Right lobe of liver (tissue), 6 donors: ENCODE results near the gene TMED8. TPM values are rescaled to one million over a fixed set of nuclear protein-coding genes. Genes with fewer than 3 reads are reported as not detected.

Source experiments
- ATAC-seq, 4 donors: fragments of 200-7000 bp; cut with Tn5 transposase; one replicate each; pipeline ENCODE4 v1.9.1; 2020; ENCODE audit warnings: mild to moderate bottlenecking in 4 of 4, moderate library complexity in 4 of 4
- DNase-seq, 3 donors: peaks; one replicate each; pipeline ENCODE4 v3.0.0-alpha.2; 2020
- H3K27ac ChIP-seq, 3 donors: fragments of 200-600 bp; one replicate each; pipeline ENCODE4 v1.8.0; 2022
- H3K27me3 ChIP-seq, 2 donors: fragments of 200-600 bp; one replicate each; pipeline ENCODE4 v1.8.0; 2022
- H3K36me3 ChIP-seq, 4 donors: fragments of 200-600 bp; sonication (generic) in 1 of 4; one replicate each; pipeline versions ENCODE4 v1.5.1 to v1.8.0; 2017 to 2022; ENCODE audit warnings: control low read depth in 1 of 4
- H3K4me1 ChIP-seq, 4 donors: fragments of 200-600 bp; sonication (generic) in 1 of 4; one replicate each; pipeline versions ENCODE4 v1.5.1 to v1.8.0; 2017 to 2022; ENCODE audit warnings: control low read depth in 1 of 4
- H3K4me3 ChIP-seq, 3 donors: fragments of 200-600 bp; one replicate each; pipeline ENCODE4 v1.8.0; 2022
- H3K9me3 ChIP-seq, 4 donors: fragments of 200-600 bp; sonication (generic) in 1 of 4; one replicate each; pipeline versions ENCODE4 v1.5.1 to v1.8.0; 2017 to 2022; ENCODE audit warnings: control low read depth in 1 of 4
- POLR2A ChIP-seq: fragments of 450-650 bp; IDR thresholded peaks from one replicate; pipeline ENCODE4 v1.6.1; 2017; ENCODE audit warnings: antibody characterized with exemption, mild to moderate bottlenecking
- WGBS: methylation state at CpG from one replicate; pipeline ENCODE4 v1.1.6; 2018; ENCODE audit warnings: low coverage, low lambda C conversion rate; ENCODE audit not compliant: insufficient coverage; ENCODE audit errors: missing lambda C conversion rate; 5-methylcytosine and 5-hydroxymethylcytosine counted together
- intact Hi-C, 2 donors: fragments of 100-400 bp; cut with DNase I; formaldehyde crosslinking; loops; one replicate each; pipeline versions ENCODE4 v1.11.2 to v1.14.1; 2022
- total RNA-seq, 6 experiments: library from RNA; depleted of rRNA in 2 of 6; stranded (reverse); fragments of >200 nt in 2 of 6; fragmentation: NEBNext Ultra II Directional in 3 of 6; extraction: Animal tissue kit (Norgen Biotek cat#: 25700) in 3 of 6; gene quantifications; one replicate each; pipeline versions ENCODE4 v1.1.0 to v1.2.4, GENCODE V29; 2016 to 2023
- TF ChIP-seq, protein P1 (sequence below), 4 donors: fragments of 200-600 bp in 3 of 4; fragments of 450-650 bp in 1 of 4; IDR thresholded peaks; one replicate each; pipeline versions ENCODE4 v1.5.1 to v1.8.0; 2016 to 2022; ENCODE audit warnings: antibody characterized with exemption in 4 of 4, mild to moderate bottlenecking in 2 of 4
- donor health status: DM: no; HTN: yes; CAD: no.
- donor health status: DM: no; HTN: no; CAD: no.
- donor health status: DM: no; HTN: no; CAD: no.
- donor health status: DM: no; HTN: yes; CAD: no.
- donor health status: DM: no; HTN: yes; CAD: no.

The TMED8 gene
- total RNA-seq, 6 experiments from 2014 or later = 2.5 to 4.4 (median 3.1) TPM

DNA sequence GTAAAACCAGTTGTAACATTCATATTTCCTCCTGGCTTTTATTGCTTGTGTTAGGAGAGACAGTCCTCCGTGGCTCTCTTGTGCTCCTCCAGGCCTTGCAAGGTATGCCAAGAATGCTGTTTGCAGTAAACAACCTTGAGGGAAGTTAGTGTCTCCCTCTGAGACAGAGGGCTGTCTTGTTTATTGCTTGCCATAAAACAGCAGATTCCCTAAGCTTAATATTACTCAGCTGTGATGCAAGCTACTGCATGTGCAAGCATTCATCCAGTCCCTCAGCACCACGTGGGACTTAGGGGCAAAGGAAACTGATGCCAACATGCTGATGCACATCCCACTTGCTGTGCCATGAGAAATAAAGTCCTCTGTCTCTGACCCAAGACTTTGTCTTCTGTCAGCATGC is 62.9 kb downstream of the TMED8 start:
- 40% methylated on average over 2 of the region's 2 CpGs for WGBS
- Histone ChIP-seq H3K4me1 (peaks cover 0 to 29% (median 0%) of the 10 kb centered on the region in 4 donors), H3K36me3 (no peaks in the 10 kb centered on the region), H3K27ac (no peak overlapping the region), H3K9me3 (no peaks in the 10 kb centered on the region), H3K27me3 (no peaks in the 10 kb centered on the region), H3K4me3 (no peak overlapping the region)
- intact Hi-C loops = loop anchor here in 1 of 2 donors (10.0 kb wide), 1 partner anchor 439 kb away; no protein-coding TSS in a partner anchor
- ATAC-seq = no peak
- no peak for DNase-seq
- no peak for TF ChIP-seq POLR2A
- TF ChIP-seq, protein P1, sequence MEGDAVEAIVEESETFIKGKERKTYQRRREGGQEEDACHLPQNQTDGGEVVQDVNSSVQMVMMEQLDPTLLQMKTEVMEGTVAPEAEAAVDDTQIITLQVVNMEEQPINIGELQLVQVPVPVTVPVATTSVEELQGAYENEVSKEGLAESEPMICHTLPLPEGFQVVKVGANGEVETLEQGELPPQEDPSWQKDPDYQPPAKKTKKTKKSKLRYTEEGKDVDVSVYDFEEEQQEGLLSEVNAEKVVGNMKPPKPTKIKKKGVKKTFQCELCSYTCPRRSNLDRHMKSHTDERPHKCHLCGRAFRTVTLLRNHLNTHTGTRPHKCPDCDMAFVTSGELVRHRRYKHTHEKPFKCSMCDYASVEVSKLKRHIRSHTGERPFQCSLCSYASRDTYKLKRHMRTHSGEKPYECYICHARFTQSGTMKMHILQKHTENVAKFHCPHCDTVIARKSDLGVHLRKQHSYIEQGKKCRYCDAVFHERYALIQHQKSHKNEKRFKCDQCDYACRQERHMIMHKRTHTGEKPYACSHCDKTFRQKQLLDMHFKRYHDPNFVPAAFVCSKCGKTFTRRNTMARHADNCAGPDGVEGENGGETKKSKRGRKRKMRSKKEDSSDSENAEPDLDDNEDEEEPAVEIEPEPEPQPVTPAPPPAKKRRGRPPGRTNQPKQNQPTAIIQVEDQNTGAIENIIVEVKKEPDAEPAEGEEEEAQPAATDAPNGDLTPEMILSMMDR (IDR thresholded peaks at IDR 0.05) = no peak

DNA sequence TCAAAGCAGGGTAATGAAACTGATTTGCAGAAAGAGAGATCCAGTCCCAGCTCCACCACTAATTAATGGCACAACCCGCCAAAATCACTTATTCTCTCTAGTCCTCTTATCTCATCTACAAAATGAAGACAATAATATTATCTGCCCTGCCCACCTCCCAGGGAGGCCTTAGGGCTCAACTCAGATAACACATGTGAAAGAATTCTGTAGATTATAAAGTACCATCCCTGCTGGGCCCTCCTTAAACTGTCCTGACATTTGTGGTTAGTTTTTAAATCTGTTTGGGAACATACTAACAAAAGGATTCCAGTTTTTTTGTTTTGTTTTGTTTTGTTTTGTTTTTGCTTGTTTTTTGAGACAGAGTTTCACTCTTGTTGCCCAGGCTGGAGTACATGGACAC is 63.5 kb downstream of the TMED8 start:
- Histone ChIP-seq H3K27ac (no peak overlapping the region), H3K4me3 (no peak overlapping the region)
- 44% methylated on average over 1 of the region's 1 CpG for WGBS

DNA sequence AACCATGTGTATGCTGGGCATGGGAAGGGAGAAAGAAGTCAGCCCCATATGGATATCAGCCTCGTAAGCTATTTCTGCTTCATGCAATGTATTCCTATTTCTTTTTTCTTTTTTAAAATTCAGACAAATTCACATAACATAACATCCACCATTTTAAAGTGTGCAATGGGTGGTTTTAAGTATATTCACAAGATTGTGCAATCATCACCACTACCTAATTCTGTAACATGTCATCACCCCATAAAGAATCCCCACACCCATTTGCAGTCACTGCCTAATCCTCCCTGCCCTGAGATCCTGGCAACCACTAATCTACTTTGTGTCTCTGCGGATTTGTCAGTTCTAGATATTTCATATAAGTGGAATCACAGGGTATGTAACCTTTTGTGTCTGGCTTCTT is 65.7 kb downstream of the TMED8 start:
- WGBS = 100% methylated on average over 2 of the region's 2 CpGs
- intact Hi-C loops = loop anchor here in 1 of 2 donors (10.0 kb wide), 1 partner anchor 436 kb away; no protein-coding TSS in a partner anchor
- no peak for ATAC-seq

More for the DNA sequence above, 63.5 kb downstream of the TMED8 start:
- Histone ChIP-seq H3K4me1 (peaks cover 0 to 28% (median 0%) of the 10 kb centered on the region in 4 donors), H3K27me3 (no peaks in the 10 kb centered on the region), H3K36me3 (no peaks in the 10 kb centered on the region), H3K9me3 (no peaks in the 10 kb centered on the region)
- ATAC-seq (no peak), DNase-seq (no peak)
- TF ChIP-seq, protein P1 (IDR thresholded peaks at IDR 0.05) = no peak
- no peak for TF ChIP-seq POLR2A
- intact Hi-C loops = loop anchor here in 1 of 2 donors (10.0 kb wide), 1 partner anchor 439 kb away; no protein-coding TSS in a partner anchor

DNA sequence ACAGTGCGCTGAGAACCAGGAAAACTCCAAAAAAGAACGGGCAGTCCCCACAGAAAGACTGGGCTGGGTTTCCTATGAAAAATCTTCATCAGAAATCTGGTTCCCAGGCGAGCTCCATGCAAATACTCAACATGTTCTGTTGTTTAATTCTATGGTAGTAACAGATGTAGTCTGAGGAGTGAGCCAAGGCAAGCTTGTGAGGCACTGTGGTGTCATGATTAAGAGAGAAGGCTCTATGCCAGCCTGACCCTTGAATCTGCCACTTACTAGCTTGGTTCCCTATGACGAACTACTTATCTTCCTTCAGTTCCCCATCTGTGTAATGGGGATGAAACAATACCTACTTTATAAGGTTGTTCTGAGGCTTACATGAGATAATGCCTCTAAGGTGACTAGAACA is 66.9 kb downstream of the TMED8 start:
- Histone ChIP-seq H3K9me3 (no peaks in the 10 kb centered on the region), H3K27me3 (no peaks in the 10 kb centered on the region), H3K4me3 (no peak overlapping the region), H3K27ac (no peak overlapping the region), H3K4me1 (no peaks in the 10 kb centered on the region), H3K36me3 (no peaks in the 10 kb centered on the region)
- TF ChIP-seq, protein P1 (IDR thresholded peaks at IDR 0.05) = no peak
- no peak for TF ChIP-seq POLR2A
- WGBS = 81% methylated on average over 4 of the region's 4 CpGs
- ATAC-seq = no peak
- intact Hi-C loops = loop anchor here in 1 of 2 donors (10.0 kb wide), 1 partner anchor 435 kb away; no protein-coding TSS in a partner anchor
- DNase-seq = no peak

More for the DNA sequence above, 65.7 kb downstream of the TMED8 start:
- no peak overlapping the region for H3K4me3 ChIP-seq
- no peak overlapping the region for H3K27ac ChIP-seq
- TF ChIP-seq, protein P1 (IDR thresholded peaks at IDR 0.05) = no peak
- no peak for TF ChIP-seq POLR2A
- no peak for DNase-seq
- H3K27me3 ChIP-seq = no peaks in the 10 kb centered on the region
- no peaks in the 10 kb centered on the region for H3K9me3 ChIP-seq
- H3K4me1 ChIP-seq = peaks cover 0 to 7% (median 0%) of the 10 kb centered on the region in 4 donors
- no peaks in the 10 kb centered on the region for H3K36me3 ChIP-seq
